ENCODE results near the gene CDYL2.

DNA sequence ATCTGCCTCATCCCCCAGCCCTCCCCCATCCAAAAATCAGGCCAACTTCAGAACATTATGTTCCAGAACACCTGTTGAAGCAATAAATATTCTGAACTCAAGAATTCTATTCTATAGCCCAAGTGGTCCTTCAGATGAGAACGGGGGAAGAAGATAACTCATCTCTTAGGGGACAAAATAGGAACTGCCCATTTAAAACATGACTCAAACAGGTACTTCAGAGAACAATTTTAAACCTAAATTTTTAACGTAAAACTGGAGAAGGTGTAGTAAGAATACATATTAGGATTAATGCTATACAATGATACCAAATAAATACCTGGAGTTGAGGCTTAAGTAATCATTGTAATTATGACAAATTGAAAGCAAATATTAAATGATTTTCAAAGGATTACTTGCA is 112.1 kb downstream of the CDYL2 start:
- TF ChIP-seq POLR2A (IDR thresholded peaks at IDR 0.05), result no peak
- TF ChIP-seq, protein P1, sequence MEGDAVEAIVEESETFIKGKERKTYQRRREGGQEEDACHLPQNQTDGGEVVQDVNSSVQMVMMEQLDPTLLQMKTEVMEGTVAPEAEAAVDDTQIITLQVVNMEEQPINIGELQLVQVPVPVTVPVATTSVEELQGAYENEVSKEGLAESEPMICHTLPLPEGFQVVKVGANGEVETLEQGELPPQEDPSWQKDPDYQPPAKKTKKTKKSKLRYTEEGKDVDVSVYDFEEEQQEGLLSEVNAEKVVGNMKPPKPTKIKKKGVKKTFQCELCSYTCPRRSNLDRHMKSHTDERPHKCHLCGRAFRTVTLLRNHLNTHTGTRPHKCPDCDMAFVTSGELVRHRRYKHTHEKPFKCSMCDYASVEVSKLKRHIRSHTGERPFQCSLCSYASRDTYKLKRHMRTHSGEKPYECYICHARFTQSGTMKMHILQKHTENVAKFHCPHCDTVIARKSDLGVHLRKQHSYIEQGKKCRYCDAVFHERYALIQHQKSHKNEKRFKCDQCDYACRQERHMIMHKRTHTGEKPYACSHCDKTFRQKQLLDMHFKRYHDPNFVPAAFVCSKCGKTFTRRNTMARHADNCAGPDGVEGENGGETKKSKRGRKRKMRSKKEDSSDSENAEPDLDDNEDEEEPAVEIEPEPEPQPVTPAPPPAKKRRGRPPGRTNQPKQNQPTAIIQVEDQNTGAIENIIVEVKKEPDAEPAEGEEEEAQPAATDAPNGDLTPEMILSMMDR (IDR thresholded peaks at IDR 0.05), result no peak
